ENCODE results near the gene IGHMBP2. TPM values are rescaled to one million over a fixed set of nuclear protein-coding genes. Genes with fewer than 3 reads are reported as not detected.

The IGHMBP2 gene
- total and polyA plus RNA-seq, 9 of the 15 experiments (the other 6 are each of a cell fraction or from before 2014, with no cell fraction given) = 1.6 to 24.8 (median 14.5) TPM

- TF ChIP-seq HMGXB4 (CRISPR knock-in tag; IDR thresholded peaks at IDR 0.05) (peak; percentile 68; the same call in 1 of the 2 replicates), MNT (conservative IDR thresholded peaks at IDR 0.05) (peak; percentile 80 to 91), HNRNPLL (IDR thresholded peaks at IDR 0.05; ENCODE audit: low read depth, low read length, poor library complexity, severe bottlenecking) (peak; percentile 80)
Observed at GRCh38 chr11:68903288-68904247, at the start of gene IGHMBP2, which contains the start of gene MRPL21 (continued).
